Karpas-422 (cell line): ENCODE results near the gene MRTFB. TPM values are rescaled to one million over a fixed set of nuclear protein-coding genes. Genes with fewer than 3 reads are reported as not detected.

Source experiments
- DNase-seq: peaks from one replicate; pipeline ENCODE4 v3.0.0-alpha.2; 2015
- H2AFZ ChIP-seq: fragments of 200-600 bp; sonication (generic); 2 replicates; pipeline ENCODE4 v1.6.1; 2014; ENCODE audit warnings: antibody characterized with exemption, low read length, mixed read lengths
- H3K27ac ChIP-seq: fragments of 200-600 bp; sonication (generic); 2 replicates; pipeline ENCODE4 v1.5.1; 2014; ENCODE audit warnings: mild to moderate bottlenecking, low read length, moderate library complexity
- H3K27me3 ChIP-seq: fragments of 200-600 bp; sonication (generic); 2 replicates; pipeline ENCODE4 v1.6.1; 2014; ENCODE audit warnings: low read length, mixed read lengths
- H3K36me3 ChIP-seq: fragments of 200-600 bp; sonication (generic); 2 replicates; pipeline ENCODE4 v1.6.1; 2014; ENCODE audit warnings: low read length, mixed read lengths; ENCODE audit not compliant: insufficient read depth
- H3K4me1 ChIP-seq: fragments of 200-600 bp; sonication (generic); 2 replicates; pipeline ENCODE4 v1.6.1; 2014; ENCODE audit warnings: mild to moderate bottlenecking, low read length, mixed read lengths
- H3K4me2 ChIP-seq: fragments of 200-600 bp; sonication (generic); 2 replicates; pipeline ENCODE4 v1.6.1; 2014; ENCODE audit warnings: low read length, low read depth, mild to moderate bottlenecking; ENCODE audit not compliant: poor library complexity, severe bottlenecking
- H3K4me3 ChIP-seq: fragments of 200-600 bp; sonication (generic); 2 replicates; pipeline ENCODE4 v1.5.1; 2014; ENCODE audit warnings: mild to moderate bottlenecking, antibody characterized with exemption, low read length, mixed read lengths
- H3K79me2 ChIP-seq: fragments of 200-600 bp; sonication (generic); 2 replicates; pipeline ENCODE4 v1.6.1; 2014; ENCODE audit warnings: mild to moderate bottlenecking, low read length, mixed read lengths
- H3K9ac ChIP-seq: fragments of 200-600 bp; sonication (generic); 2 replicates; pipeline ENCODE4 v1.6.0; 2014; ENCODE audit warnings: low read length
- H3K9me2 ChIP-seq: fragments of 200-600 bp; sonication (generic), shearing (Covaris generic); replicated peaks from 2 replicates; pipeline ENCODE4 v1.6.0; 2014; ENCODE audit warnings: mild to moderate bottlenecking, low read length, moderate library complexity; ENCODE audit not compliant: insufficient read depth
- H3K9me3 ChIP-seq: fragments of 300-700, 200-600 bp; sonication (generic); 2 replicates; pipeline ENCODE4 v1.6.1; 2014; ENCODE audit warnings: low read length, mixed read lengths
- H4K20me1 ChIP-seq: fragments of 200-600 bp; sonication (generic); 2 replicates; pipeline ENCODE4 v1.6.1; 2014; ENCODE audit warnings: mild to moderate bottlenecking, antibody characterized with exemption, low read length, low read depth; ENCODE audit not compliant: insufficient read depth
- total RNA-seq: library from RNA; depleted of rRNA; stranded (reverse); fragments of >200 nt; shearing (Covaris generic); gene quantifications from 2 replicates; pipeline ENCODE4 v1.2.3, GENCODE V29; 2014; ENCODE audit warnings: low replicate concordance

The MRTFB gene
- total RNA-seq, 1 experiment from 2014 or later: 5.3 TPM

- H3K4me3 ChIP-seq: no peak overlapping the region
- H3K79me2 ChIP-seq: no peaks in the 10 kb centered on the region
- H3K9ac ChIP-seq: no peak overlapping the region
- no peaks in the 10 kb centered on the region for H3K9me2 ChIP-seq
- no peak overlapping the region for H3K27ac ChIP-seq
- DNase-seq: no peak
- 0 out of 2 replicates have a peak, but pooled peaks cover under 1% of the 10 kb centered on the region for H3K4me1 ChIP-seq
- no peaks in the 10 kb centered on the region for H4K20me1 ChIP-seq
- H3K9me3 ChIP-seq: no peaks in the 10 kb centered on the region
- no peak overlapping the region for H2AFZ ChIP-seq
- H3K36me3 ChIP-seq: no peaks in the 10 kb centered on the region
- H3K27me3 ChIP-seq: no peaks in the 10 kb centered on the region
- H3K4me2 ChIP-seq: no peak overlapping the region
Observed at GRCh38 chr16:14248791-14249190, 177.7 kb downstream of the MRTFB start.

DNA sequence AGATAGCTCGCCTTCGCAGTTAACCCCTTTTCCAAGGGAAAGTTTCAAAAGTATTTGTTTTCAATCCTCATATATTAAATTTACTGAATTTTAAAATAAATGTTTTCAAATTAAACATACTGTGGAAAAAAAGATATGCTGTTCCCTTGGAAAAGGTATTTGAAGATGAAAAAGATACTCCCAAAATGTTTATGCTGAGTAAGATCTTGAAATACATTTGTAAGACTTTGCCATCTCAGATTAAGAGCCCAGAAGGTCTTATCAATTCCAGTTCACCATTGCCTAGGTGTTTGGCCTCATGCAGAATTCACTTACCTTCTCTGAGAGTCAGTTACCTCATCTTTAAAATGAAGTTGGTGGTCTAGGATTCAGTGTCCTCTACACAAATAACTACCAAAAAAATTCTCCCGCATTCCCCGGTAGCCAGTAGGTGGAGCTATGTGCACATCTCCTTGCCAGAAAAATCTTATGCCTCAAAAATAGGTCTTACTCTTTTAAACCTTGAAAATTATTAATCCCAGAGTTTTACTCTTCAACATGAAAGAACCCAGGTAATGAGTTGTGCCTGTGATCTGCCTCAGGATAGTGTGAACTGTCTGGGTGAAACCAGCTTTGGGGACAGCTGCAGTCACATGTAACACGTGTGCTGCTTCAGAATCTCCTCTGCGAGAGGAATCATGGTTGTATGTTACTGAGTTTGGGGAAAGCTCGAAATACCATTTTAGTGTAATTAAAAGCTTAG, 178.3 kb downstream of the MRTFB start:
- no peaks in the 10 kb centered on the region for H3K9me3 ChIP-seq
- no peaks in the 10 kb centered on the region for H4K20me1 ChIP-seq
- no peaks in the 10 kb centered on the region for H3K79me2 ChIP-seq
- no peaks in the 10 kb centered on the region for H3K27me3 ChIP-seq
- H3K36me3 ChIP-seq: no peaks in the 10 kb centered on the region
- DNase-seq: peak; percentile 85
- no peak overlapping the region for H3K9ac ChIP-seq
- 0 out of 2 replicates have a peak, but pooled peaks cover 3% of the 10 kb centered on the region for H3K4me1 ChIP-seq
- no peak overlapping the region for H3K4me3 ChIP-seq
- H3K4me2 ChIP-seq: no peak overlapping the region
- no peaks in the 10 kb centered on the region for H3K9me2 ChIP-seq
- H2AFZ ChIP-seq: no peak overlapping the region
- H3K27ac ChIP-seq: no peak overlapping the region

- Histone ChIP-seq H2AFZ (no peak overlapping the region), H3K4me2 (no peak overlapping the region), H3K9me2 (no peaks in the 10 kb centered on the region), H3K9ac (no peak overlapping the region), H3K79me2 (no peaks in the 10 kb centered on the region), H3K9me3 (no peaks in the 10 kb centered on the region), H3K4me3 (no peak overlapping the region), H3K4me1 (0 out of 2 replicates have a peak, but pooled peaks cover 3% of the 10 kb centered on the region), H3K36me3 (no peaks in the 10 kb centered on the region), H4K20me1 (no peaks in the 10 kb centered on the region), H3K27me3 (no peaks in the 10 kb centered on the region), H3K27ac (no peak overlapping the region)
- no peak for DNase-seq
Observed at GRCh38 chr16:14251419-14251818, 180.3 kb downstream of the MRTFB start.

DNA sequence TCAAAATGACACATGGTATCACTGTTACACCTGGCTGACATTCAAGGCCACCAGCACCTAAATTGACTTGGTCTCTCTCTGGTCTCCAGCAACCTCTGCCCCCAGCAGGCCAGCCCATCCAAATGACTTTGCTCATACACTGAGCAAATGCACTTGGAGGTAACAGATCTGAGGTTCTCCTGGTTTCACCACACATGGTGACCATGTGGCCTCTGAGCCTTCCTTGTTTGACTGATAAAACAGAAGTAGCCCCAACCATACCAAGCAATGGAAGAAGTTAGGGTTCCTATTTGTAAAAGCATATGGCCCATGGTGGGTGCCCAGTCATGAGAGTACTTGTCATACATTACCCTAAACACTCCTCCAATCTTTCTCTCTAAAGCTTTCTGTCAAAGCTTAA, 181.7 kb downstream of the MRTFB start:
- 0 out of 2 replicates have a peak, but pooled peaks cover 3% of the 10 kb centered on the region for H3K4me1 ChIP-seq
- no peaks in the 10 kb centered on the region for H3K79me2 ChIP-seq
- no peak overlapping the region for H3K4me3 ChIP-seq
- no peak overlapping the region for H3K4me2 ChIP-seq
- no peaks in the 10 kb centered on the region for H3K9me3 ChIP-seq
- no peak for DNase-seq
- H3K27ac ChIP-seq: no peak overlapping the region
- H3K36me3 ChIP-seq: no peaks in the 10 kb centered on the region
- no peaks in the 10 kb centered on the region for H3K9me2 ChIP-seq
- no peaks in the 10 kb centered on the region for H4K20me1 ChIP-seq
- H3K9ac ChIP-seq: no peak overlapping the region
- no peaks in the 10 kb centered on the region for H3K27me3 ChIP-seq
- no peak overlapping the region for H2AFZ ChIP-seq

DNA sequence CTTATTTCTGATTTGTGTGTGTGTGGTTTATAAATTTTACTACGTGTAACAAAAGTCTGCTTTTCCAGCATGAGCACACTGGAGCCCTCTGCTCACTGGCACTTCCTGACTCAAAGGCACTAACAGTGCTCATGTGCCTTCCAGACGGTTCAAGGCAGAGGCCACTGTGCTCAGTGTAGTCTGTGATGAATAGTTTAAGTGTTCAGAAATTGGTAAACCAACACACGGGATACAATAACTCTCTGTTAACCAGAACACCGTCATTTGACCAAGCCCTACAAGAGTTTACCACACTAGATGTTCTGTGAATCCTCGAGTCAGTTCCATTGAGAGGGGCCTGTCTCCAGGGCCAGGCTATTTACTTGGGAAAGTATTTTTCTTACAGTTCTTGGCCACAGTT, 191.9 kb downstream of the MRTFB start:
- no peaks in the 10 kb centered on the region for H3K27me3 ChIP-seq
- no peaks in the 10 kb centered on the region for H3K79me2 ChIP-seq
- no peaks in the 10 kb centered on the region for H3K9me3 ChIP-seq
- no peaks in the 10 kb centered on the region for H3K36me3 ChIP-seq
- no peak overlapping the region for H2AFZ ChIP-seq
- no peak overlapping the region for H3K27ac ChIP-seq
- no peaks in the 10 kb centered on the region for H3K9me2 ChIP-seq
- no peak for DNase-seq
- no peak overlapping the region for H3K4me3 ChIP-seq
- no peaks in the 10 kb centered on the region for H3K4me1 ChIP-seq
- H3K4me2 ChIP-seq: no peak overlapping the region
- H4K20me1 ChIP-seq: no peaks in the 10 kb centered on the region
- H3K9ac ChIP-seq: no peak overlapping the region

DNA sequence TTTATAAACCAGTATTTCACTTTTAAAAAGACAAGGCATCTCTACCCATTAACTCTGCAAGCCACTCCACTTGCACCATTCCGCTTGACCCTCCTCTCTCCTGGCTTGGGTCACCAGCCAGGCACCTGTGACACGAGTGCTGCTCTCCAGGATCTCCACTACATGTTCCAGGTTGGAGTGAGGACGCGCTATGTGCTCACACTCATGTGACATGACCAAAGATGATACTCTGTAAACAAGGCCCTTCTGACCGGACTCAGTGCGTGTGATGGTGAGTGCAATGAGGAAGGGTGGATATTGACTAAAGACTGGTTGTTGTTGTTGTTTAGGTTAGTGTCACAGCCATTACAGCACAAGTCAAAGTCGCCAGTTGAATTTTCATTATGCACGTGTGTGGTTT, 192.7 kb downstream of the MRTFB start:
- DNase-seq: no peak
- Histone ChIP-seq H3K4me1 (no peaks in the 10 kb centered on the region), H2AFZ (no peak overlapping the region), H4K20me1 (no peaks in the 10 kb centered on the region), H3K36me3 (no peaks in the 10 kb centered on the region), H3K79me2 (no peaks in the 10 kb centered on the region), H3K9me3 (no peaks in the 10 kb centered on the region), H3K4me3 (no peak overlapping the region), H3K4me2 (no peak overlapping the region), H3K9me2 (no peaks in the 10 kb centered on the region), H3K27me3 (no peaks in the 10 kb centered on the region), H3K9ac (no peak overlapping the region), H3K27ac (no peak overlapping the region)

- DNase-seq: no peak
- no peak overlapping the region for H3K27ac ChIP-seq
- no peaks in the 10 kb centered on the region for H3K4me1 ChIP-seq
- no peaks in the 10 kb centered on the region for H4K20me1 ChIP-seq
- H3K9me3 ChIP-seq: no peaks in the 10 kb centered on the region; the same call in 1 of the 2 replicates
- no peak overlapping the region for H2AFZ ChIP-seq
- no peak overlapping the region for H3K4me2 ChIP-seq
- H3K79me2 ChIP-seq: no peaks in the 10 kb centered on the region
- no peak overlapping the region for H3K4me3 ChIP-seq
- H3K9ac ChIP-seq: no peak overlapping the region
- H3K36me3 ChIP-seq: no peaks in the 10 kb centered on the region
- no peaks in the 10 kb centered on the region for H3K27me3 ChIP-seq
- H3K9me2 ChIP-seq: no peaks in the 10 kb centered on the region
Observed at GRCh38 chr16:14264327-14264943, 193.3 kb downstream of the MRTFB start.

DNA sequence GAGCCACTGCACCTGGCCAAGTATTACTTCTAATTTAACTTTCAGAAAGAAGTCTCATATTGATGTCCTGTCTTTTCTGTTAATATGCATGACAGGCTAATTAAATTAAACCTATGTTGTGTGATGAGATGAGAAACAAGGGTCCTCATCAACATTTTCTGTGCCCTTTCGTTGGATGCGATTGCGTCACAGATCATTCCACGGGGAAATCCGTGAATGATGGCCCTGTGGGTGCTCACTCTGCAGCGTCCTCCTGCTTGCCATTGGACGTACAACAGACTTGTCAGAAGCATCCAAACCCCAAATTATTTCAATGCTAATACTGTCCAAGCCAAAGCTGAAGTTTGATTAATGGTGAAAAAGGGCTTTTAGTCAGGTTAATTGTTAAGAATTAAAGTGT, 197.0 kb downstream of the MRTFB start:
- Histone ChIP-seq H4K20me1 (no peaks in the 10 kb centered on the region), H3K9me3 (peaks cover 8% of the 10 kb centered on the region), H3K36me3 (no peaks in the 10 kb centered on the region), H3K4me3 (no peak overlapping the region), H2AFZ (no peak overlapping the region), H3K27me3 (no peaks in the 10 kb centered on the region), H3K9ac (no peak overlapping the region), H3K27ac (no peak overlapping the region), H3K79me2 (no peaks in the 10 kb centered on the region), H3K4me1 (no peaks in the 10 kb centered on the region), H3K9me2 (no peaks in the 10 kb centered on the region), H3K4me2 (no peak overlapping the region)
- DNase-seq: no peak
